Activated CD4-positive, alpha-beta T cell treated with anti-CD3 and anti-CD28 coated beads, Interleukin-2, amount 50 U/mL, for 24 hours (primary cell): ENCODE data around the gene AP1M1.
"Not testable (repeated sequence)": the region's sequence is repeated elsewhere in the genome, so short reads cannot be mapped to it uniquely, and the experiment has no call there.

Source experiments
- DNase-seq, 2 donors: peaks; one replicate each; pipeline ENCODE4 v3.0.0-alpha.2; 2020; ENCODE audit warnings: low read depth in 1 of 2, low spot score in 1 of 2

The AP1M1 gene

DNA sequence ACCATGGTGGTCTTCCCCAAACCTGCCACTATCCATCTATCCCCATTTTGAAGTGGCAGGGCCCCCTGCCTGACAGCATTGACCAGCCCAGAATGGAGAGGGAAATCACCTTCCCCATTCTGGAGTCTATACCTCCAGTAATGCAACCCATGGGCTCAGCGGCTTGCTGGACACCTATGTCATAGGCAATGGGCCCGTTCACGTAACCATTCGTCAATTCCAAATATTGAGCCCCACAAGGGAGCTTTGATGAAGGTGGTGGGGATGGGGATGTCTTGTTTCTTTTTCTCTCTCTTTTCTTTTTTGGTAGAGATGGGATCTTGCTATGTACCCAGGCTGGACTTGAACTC, 63.1 kb downstream of the AP1M1 start:
- DNase-seq = no peak

GRCh38 chr19:16261584-16262368, 64.1 kb downstream of the AP1M1 start:
- DNase-seq = no peak

DNA sequence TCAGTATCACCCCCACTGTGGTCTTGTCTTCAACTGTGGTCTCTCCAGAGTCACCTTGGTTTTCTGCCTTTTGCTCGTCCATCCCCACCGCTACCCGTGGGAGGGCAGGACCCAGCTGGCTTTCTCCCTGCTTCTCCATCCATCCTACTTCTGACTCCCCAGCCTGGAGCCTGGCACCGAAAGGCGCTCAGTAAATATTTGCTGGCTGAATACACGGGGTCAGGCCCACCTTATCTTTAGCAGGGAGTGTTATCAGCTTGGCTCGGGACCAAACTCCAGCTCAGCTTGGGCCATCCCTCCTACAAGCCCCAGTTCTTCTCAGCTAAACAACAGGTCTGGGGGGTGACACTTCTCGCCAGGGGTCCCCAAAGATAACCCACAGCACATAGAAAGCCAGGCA, 64.9 kb downstream of the AP1M1 start:
- DNase-seq = no peak

GRCh38 chr19:16263141-16263761, 65.5 kb downstream of the AP1M1 start:
- DNase-seq = no peak

DNA sequence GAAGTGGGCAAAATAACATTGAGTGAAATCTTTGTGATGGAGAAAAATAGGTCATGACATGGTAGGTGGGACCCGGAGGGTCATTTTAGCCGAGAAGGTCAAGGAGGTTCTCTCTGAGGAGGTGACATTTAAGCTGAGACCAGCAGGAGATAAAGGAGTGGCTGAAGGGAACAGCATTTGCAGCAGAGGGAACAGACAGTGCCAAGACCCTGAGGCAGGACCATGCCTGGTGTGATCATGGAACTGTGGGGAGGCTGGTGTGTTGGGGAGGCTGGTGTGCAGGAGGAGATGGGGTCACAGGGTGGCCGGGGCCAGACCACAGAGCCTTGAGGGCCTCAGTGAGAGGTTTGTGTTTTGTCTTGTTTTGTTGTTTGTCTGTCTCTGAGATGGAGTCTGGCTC, 67.5 kb downstream of the AP1M1 start:
- DNase-seq = no peak

DNA sequence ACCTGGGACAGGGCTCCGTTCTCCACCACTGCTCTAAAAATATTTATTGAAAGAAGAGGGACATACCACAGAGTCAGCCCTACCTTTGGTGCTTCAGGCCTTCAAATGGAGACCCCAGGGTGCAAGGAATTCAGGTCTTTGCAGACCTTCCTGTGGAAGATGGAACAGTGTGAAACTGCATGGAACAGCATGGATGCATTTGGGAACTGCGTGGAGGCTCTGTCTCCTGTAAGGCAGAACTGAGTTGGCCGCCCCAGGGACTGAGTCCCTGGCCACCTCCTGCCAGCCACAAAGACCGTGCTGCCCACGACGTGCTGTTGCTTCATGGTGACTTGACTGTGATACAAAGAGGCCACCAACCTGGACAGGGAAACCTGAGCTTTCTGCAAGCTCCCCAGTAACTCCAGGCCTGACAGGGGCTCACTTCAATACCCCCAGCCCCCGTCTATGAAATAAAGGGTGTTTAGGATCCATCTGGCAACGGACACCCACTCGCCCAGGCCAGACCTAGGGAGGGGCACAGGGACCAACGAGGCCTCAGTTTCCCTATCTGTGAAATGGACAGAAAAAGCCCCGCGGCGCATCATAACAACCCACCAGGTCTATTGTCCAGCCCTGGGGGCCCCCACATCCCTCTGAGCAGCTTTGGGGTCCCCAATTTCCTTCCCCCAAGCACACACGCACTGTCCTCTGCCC, 68.3 kb downstream of the AP1M1 start:
- DNase-seq = no peak

GRCh38 chr19:16266586-16266942, 68.9 kb downstream of the AP1M1 start:
- no peak for DNase-seq

- DNase-seq = no peak
These were observed 71.1 kb downstream of the AP1M1 start for GRCh38 chr19:16268676-16269319.

- DNase-seq = no peak
These were observed 75.2 kb downstream of the AP1M1 start for GRCh38 chr19:16272945-16273344.

DNA sequence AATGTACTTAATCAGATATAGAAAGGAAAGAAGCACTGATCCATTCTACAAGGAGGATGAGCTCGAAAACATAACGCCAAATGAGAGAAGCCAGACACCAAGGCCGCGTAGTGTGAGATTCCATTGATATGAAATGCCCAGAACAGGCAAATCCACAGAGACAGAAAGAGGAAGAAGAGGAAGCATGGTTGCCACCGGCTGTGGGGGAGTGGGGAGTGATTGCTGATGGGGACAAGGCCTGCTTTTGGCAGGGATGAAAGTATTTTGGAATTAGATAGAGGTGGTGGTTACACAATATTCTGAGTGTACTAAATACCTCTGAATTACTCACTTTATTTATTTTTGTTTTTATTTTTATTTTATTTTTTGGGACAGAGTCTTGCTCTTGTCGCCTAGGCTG, 76.7 kb downstream of the AP1M1 start:
- DNase-seq = no peak

GRCh38 chr19:16280306-16280705, 82.6 kb downstream of the AP1M1 start:
- no peak for DNase-seq

GRCh38 chr19:16281743-16282142, 84.0 kb downstream of the AP1M1 start:
- no peak for DNase-seq

GRCh38 chr19:16283210-16284061, 85.7 kb downstream of the AP1M1 start:
- peak; percentile 53 to 71 for DNase-seq

GRCh38 chr19:16284505-16284904, 86.8 kb downstream of the AP1M1 start:
- no peak for DNase-seq

GRCh38 chr19:16285079-16285478, 87.4 kb downstream of the AP1M1 start:
- DNase-seq = not testable (repeated sequence)

DNA sequence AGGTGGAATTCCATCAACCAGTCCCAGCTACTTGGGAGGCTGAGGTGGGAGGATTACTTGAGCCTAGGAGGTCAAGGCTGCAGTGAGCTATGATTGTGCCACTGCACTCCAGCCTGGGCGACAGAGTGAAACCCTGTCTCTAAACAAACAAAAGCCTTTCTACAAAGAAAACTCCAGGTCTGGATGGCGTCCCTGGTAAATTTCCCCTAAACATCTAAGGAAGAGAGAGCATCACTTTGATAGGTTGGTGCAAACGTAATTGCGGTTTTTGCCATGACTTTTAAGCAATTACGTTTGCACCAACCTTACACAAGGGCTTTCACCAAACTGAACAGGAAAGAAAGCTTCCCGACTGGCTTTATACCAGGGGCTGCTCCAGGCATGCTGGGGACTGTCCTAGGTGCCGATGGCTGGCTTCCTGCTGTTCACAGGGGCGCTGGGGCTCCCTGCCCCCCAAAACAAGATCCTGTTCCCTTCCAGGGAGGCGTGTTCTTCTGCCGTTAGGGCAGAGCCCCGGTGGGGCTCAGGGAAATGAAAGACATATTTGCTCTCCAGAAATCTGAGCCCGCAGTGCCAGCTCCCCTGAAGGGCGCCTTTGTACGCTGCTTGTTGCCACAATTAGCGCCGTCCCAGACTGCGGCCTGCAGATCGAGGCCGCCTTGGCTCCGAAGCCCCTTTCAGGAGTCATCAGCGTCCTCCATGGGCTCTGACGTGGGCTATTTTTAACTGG, 88.2 kb downstream of the AP1M1 start:
- DNase-seq = no peak

GRCh38 chr19:16288544-16288943, 90.8 kb downstream of the AP1M1 start:
- no peak for DNase-seq

DNA sequence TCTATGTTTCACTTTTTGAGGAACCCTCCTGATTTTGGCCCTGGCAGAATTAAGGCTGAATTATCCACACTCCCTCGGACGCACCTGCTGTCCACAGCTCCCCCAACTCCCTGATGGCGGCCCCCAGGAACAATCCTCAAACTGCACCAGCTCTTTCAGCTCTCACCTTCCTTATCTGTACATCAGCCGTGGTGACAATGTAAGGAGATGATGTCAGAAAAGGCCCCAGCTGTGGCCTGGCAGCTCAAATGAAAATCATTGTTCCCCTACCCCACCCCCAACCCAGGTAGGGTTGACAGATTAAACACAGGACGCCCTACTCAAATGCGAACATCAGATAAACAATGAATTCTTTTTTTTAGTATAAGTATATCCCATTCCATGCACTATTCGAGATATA, 91.9 kb downstream of the AP1M1 start:
- DNase-seq = no peak

- no peak for DNase-seq
These were observed 93.0 kb downstream of the AP1M1 start for GRCh38 chr19:16290692-16291091.
